ENCODE results near the gene MSL2. TPM values are rescaled to one million over a fixed set of nuclear protein-coding genes. Genes with fewer than 3 reads are reported as not detected.
"Not testable (repeated sequence)": the region's sequence is repeated elsewhere in the genome, so short reads cannot be mapped to it uniquely, and the experiment has no call there.

MSL2 gene
- polyA plus RNA-seq (2012; ENCODE audit: insufficient read depth, insufficient read length), result 36.5 TPM

GRCh38 chr3:136196064-136196400 is at the start of gene MSL2:
MSL2 (minus strand) TSS chr3:136196335; CDS start chr3:136195113, 1,222 bp downstream.
- H3K4me3 ChIP-seq (ENCODE audit: low read length), result peak within 1 kb of the TSS; percentile 78
- DNase-seq (ENCODE audit: low read depth, low spot score), result no peak

GRCh38 chr3:136245691-136246090 is 49.6 kb upstream of the MSL2 start:
- DNase-seq (ENCODE audit: low read depth, low spot score), result no peak
- no peak overlapping the region for H3K4me3 ChIP-seq (ENCODE audit: low read length)

GRCh38 chr3:136239094-136239493 is 43.0 kb upstream of the MSL2 start:
- no peak for DNase-seq (ENCODE audit: low read depth, low spot score)
- no peak overlapping the region for H3K4me3 ChIP-seq (ENCODE audit: low read length)

GRCh38 chr3:136237961-136238649 is 42.0 kb upstream of the MSL2 start:
- no peak for DNase-seq (ENCODE audit: low read depth, low spot score)
- H3K4me3 ChIP-seq (ENCODE audit: low read length), result no peak overlapping the region

GRCh38 chr3:136237103-136237502 is 41.0 kb upstream of the MSL2 start:
- no peak overlapping the region for H3K4me3 ChIP-seq (ENCODE audit: low read length)
- no peak for DNase-seq (ENCODE audit: low read depth, low spot score)

GRCh38 chr3:136236109-136236508 is 40.0 kb upstream of the MSL2 start:
- no peak for DNase-seq (ENCODE audit: low read depth, low spot score)

GRCh38 chr3:136235545-136235944 is 39.4 kb upstream of the MSL2 start:
- no peak overlapping the region for H3K4me3 ChIP-seq (ENCODE audit: low read length)
- DNase-seq (ENCODE audit: low read depth, low spot score), result no peak

More at GRCh38 chr3:136236109-136236508, 40.0 kb upstream of the MSL2 start:
- no peak overlapping the region for H3K4me3 ChIP-seq (ENCODE audit: low read length)

- DNase-seq (ENCODE audit: low read depth, low spot score), result no peak
Observed at GRCh38 chr3:136232413-136232812, 36.3 kb upstream of the MSL2 start.

GRCh38 chr3:136222746-136223145 is 26.6 kb upstream of the MSL2 start:
- DNase-seq (ENCODE audit: low read depth, low spot score); H3K4me3 ChIP-seq (ENCODE audit: low read length): not testable (repeated sequence)

More at GRCh38 chr3:136232413-136232812, 36.3 kb upstream of the MSL2 start:
- no peak overlapping the region for H3K4me3 ChIP-seq (ENCODE audit: low read length)

- H3K4me3 ChIP-seq (ENCODE audit: low read length), result no peak overlapping the region
- DNase-seq (ENCODE audit: low read depth, low spot score), result no peak
Observed at GRCh38 chr3:136211547-136211946, 15.4 kb upstream of the MSL2 start.

GRCh38 chr3:136209921-136210320 is 13.8 kb upstream of the MSL2 start:
- no peak for DNase-seq (ENCODE audit: low read depth, low spot score)

GRCh38 chr3:136207489-136208115 is 11.5 kb upstream of the MSL2 start:
- no peak for DNase-seq (ENCODE audit: low read depth, low spot score)
- H3K4me3 ChIP-seq (ENCODE audit: low read length), result no peak overlapping the region

More at GRCh38 chr3:136209921-136210320, 13.8 kb upstream of the MSL2 start:
- H3K4me3 ChIP-seq (ENCODE audit: low read length), result no peak overlapping the region

- peak; percentile 51 for DNase-seq (ENCODE audit: low read depth, low spot score)
- not testable (repeated sequence) for H3K4me3 ChIP-seq (ENCODE audit: low read length)
Observed at GRCh38 chr3:136199219-136199618, 3.1 kb upstream of the MSL2 start.

- H3K4me3 ChIP-seq (ENCODE audit: low read length); DNase-seq (ENCODE audit: low read depth, low spot score): not testable (repeated sequence)
Observed at GRCh38 chr3:136198462-136199078, 2.4 kb upstream of the MSL2 start.

GRCh38 chr3:136197159-136197793 is 1.1 kb upstream of the MSL2 start:
- peak overlapping the region; percentile 78 for H3K4me3 ChIP-seq (ENCODE audit: low read length)
- no peak for DNase-seq (ENCODE audit: low read depth, low spot score)

- DNase-seq (ENCODE audit: low read depth, low spot score), result peak; percentile 100
- peak overlapping the region; percentile 78 for H3K4me3 ChIP-seq (ENCODE audit: low read length)
Observed at GRCh38 chr3:136196401-136197158, 445 bp upstream of the MSL2 start.

GRCh38 chr3:136195258-136196063 is 674 bp downstream of the MSL2 start:
- peak overlapping the region; percentile 78 for H3K4me3 ChIP-seq (ENCODE audit: low read length)
- peak; percentile 62 for DNase-seq (ENCODE audit: low read depth, low spot score)
